ENCODE results near the gene MEG3.

- TF ChIP-seq POLR2AphosphoS5 (IDR thresholded peaks at IDR 0.05; ENCODE audit: borderline replicate concordance, low read depth, low read length) (no peak), EZH2 (IDR thresholded peaks at IDR 0.05) (no peak), FOXP2 (optimal IDR thresholded peaks at IDR 0.05; ENCODE audit: control extremely low read depth, extremely low read length, insufficient read depth) (no peak)
These were observed 63.7 kb downstream of the MEG3 start for GRCh38 chr14:100889641-100890040.

Measured in SK-N-MC (cell line).